Activated CD8-positive, alpha-beta memory T cell treated with anti-CD3 and anti-CD28 coated beads, Interleukin-2, amount 50 U/mL, for 48 hours (primary cell): Measurements from ENCODE around the gene OR2W1.

Experiments
- DNase-seq: peaks from one replicate; pipeline ENCODE4 v3.0.0-alpha.2; 2020

OR2W1 gene

GRCh38 chr6:28995093-28995650 lies 49.8 kb downstream of the OR2W1 start:
- no peak for DNase-seq
